K562 (cell line): ENCODE data around the gene WSCD2. TPM values are rescaled to one million over a fixed set of nuclear protein-coding genes. Genes with fewer than 3 reads are reported as not detected.

Experiments
- CGGBP1 ChIP-seq: fragments of 250-450 bp; sonication (Bioruptor Pico); IDR thresholded peaks from 2 replicates; pipeline ENCODE4 v1.9.0; 2021; ENCODE audit warnings: mild to moderate bottlenecking
- ZBTB40 ChIP-seq, 2 experiments: fragments of 450-650 bp in 1 of 2; sonication (generic) in 1 of 2; formaldehyde crosslinking in 1 of 2; IDR thresholded peaks; 2 replicates each; pipeline versions ENCODE4 v1.7.1 to v1.9.0; 2016 to 2022; ENCODE audit warnings: inconsistent platforms in 1 of 2, mild to moderate bottlenecking in 1 of 2, missing genetic modification reagents in 1 of 2
- ZNF408 ChIP-seq: fragments of 250-450 bp; sonication (Bioruptor Pico); IDR thresholded peaks from 2 replicates; pipeline ENCODE4 v1.4.0; 2020; ENCODE audit warnings: low read depth, mild to moderate bottlenecking, moderate library complexity
- ZNF431 ChIP-seq: sonication (generic); formaldehyde crosslinking; IDR thresholded peaks from 2 replicates; pipeline ENCODE4 v1.8.0; 2022; ENCODE audit warnings: mild to moderate bottlenecking, missing genetic modification reagents
- ZNF830 ChIP-seq: fragments of 250-450 bp; sonication (Bioruptor Pico); IDR thresholded peaks from 2 replicates; pipeline ENCODE4 v1.5.0; 2021; ENCODE audit warnings: mild to moderate bottlenecking
- polyA plus RNA-seq, 8 experiments: library from polyadenylated mRNA; depleted of rRNA in 4 of 8; stranded (reverse) in 5 of 8; unstranded in 3 of 8; fragments of >200 nt; fragmentation: Nextera tagmentation in 2 of 8; fragmentation: Illumina TruSeq in 1 of 8; extraction: Ambion mirVana in 2 of 8; extraction: Trizol in 1 of 8; gene quantifications; 2 replicates each; pipeline versions ENCODE4 v1.2.1 to v1.2.3, GENCODE V29; 2011 to 2014; ENCODE audit warnings: inconsistent platforms in 1 of 8, missing spikeins in 1 of 8
- total RNA-seq, 7 experiments: library from RNA; depleted of rRNA in 6 of 7; stranded (reverse); fragments of >200 nt in 6 of 7; fragmentation: Illumina TruSeq in 2 of 7; extraction: Trizol in 2 of 7; gene quantifications; 2 replicates each; pipeline versions ENCODE4 v1.2.1 to v1.2.3, GENCODE V29; 2011 to 2021; ENCODE audit warnings: low replicate concordance in 1 of 7

The WSCD2 gene
- total and polyA plus RNA-seq, 9 of the 15 experiments (the other 6 are each of a cell fraction or from before 2014, with no cell fraction given): 0.72 to 14.1 (median 4.0) TPM

- TF ChIP-seq ZBTB40 (IDR thresholded peaks at IDR 0.05) (no peak), ZBTB40 (CRISPR knock-in tag; IDR thresholded peaks at IDR 0.05) (no peak), ZNF830 (CRISPR knock-in tag) (no peak), CGGBP1 (no peak), ZNF431 (CRISPR knock-in tag) (no peak), ZNF408 (CRISPR knock-in tag) (no peak)
- TF ChIP-seq, all 486 proteins: peak for 0
These were observed 124.9 kb downstream of the WSCD2 start (continued) for GRCh38 chr12:108254030-108254429.
